ENCODE results near the gene RAB3B. TPM values are rescaled to one million over a fixed set of nuclear protein-coding genes. Genes with fewer than 3 reads are reported as not detected.

Gene RAB3B
- total RNA-seq, 4 donors from 2014 or later = 0.02 to 0.04 TPM; not detected in 2

GRCh38 chr1:51986718-51987117 lies 3.8 kb downstream of the RAB3B start:
- ATAC-seq = no peak
- no peaks in the 10 kb centered on the region for H3K4me1 ChIP-seq
- intact Hi-C loops (cut with DNase I; ENCODE audit: low total_unique reads) = no loop called here
- no peaks in the 10 kb centered on the region for H3K36me3 ChIP-seq
- no peak for DNase-seq
- H3K9me3 ChIP-seq = no peaks in the 10 kb centered on the region
- no peak overlapping the region for H3K27ac ChIP-seq
- in situ Hi-C loops (cut with MboI; ENCODE audit: low sequenced_read_pairs in 4 of 4) = no loop called here
- no peak overlapping the region for H3K4me3 ChIP-seq
- H3K27me3 ChIP-seq = peaks cover 20 to 25% (median 23%) of the 10 kb centered on the region in 3 donors
- no peak for TF ChIP-seq POLR2A (IDR thresholded peaks at IDR 0.05)
- no peak for TF ChIP-seq CTCF (IDR thresholded peaks at IDR 0.05 in 4 of 5, conservative IDR thresholded peaks at IDR 0.05 in 1 of 5)

- no peak for TF ChIP-seq CTCF (IDR thresholded peaks at IDR 0.05 in 4 of 5, conservative IDR thresholded peaks at IDR 0.05 in 1 of 5)
- TF ChIP-seq POLR2A (IDR thresholded peaks at IDR 0.05) = no peak
- Histone ChIP-seq H3K36me3 (no peaks in the 10 kb centered on the region), H3K27ac (no peak overlapping the region), H3K4me3 (no peak overlapping the region), H3K27me3 (no peaks in the 10 kb centered on the region), H3K4me1 (no peaks in the 10 kb centered on the region), H3K9me3 (no peaks in the 10 kb centered on the region)
- ATAC-seq (no peak), DNase-seq (no peak)
- in situ Hi-C loops (cut with MboI; ENCODE audit: low sequenced_read_pairs in 4 of 4) = no loop called here
- intact Hi-C loops (cut with DNase I; ENCODE audit: low total_unique reads) = no loop called here
Measured at GRCh38 chr1:51982161-51982560, 8.3 kb downstream of the RAB3B start.

GRCh38 chr1:51981555-51981954 lies 8.9 kb downstream of the RAB3B start:
- no peaks in the 10 kb centered on the region for H3K36me3 ChIP-seq
- intact Hi-C loops (cut with DNase I; ENCODE audit: low total_unique reads) (no loop called here), in situ Hi-C loops (cut with MboI; ENCODE audit: low sequenced_read_pairs in 4 of 4) (no loop called here)
- no peak for TF ChIP-seq POLR2A (IDR thresholded peaks at IDR 0.05)
- TF ChIP-seq CTCF (IDR thresholded peaks at IDR 0.05 in 4 of 5, conservative IDR thresholded peaks at IDR 0.05 in 1 of 5) = no peak
- no peak for ATAC-seq
- no peak for DNase-seq
- H3K4me1 ChIP-seq = no peaks in the 10 kb centered on the region
- no peak overlapping the region for H3K4me3 ChIP-seq
- no peak overlapping the region for H3K27ac ChIP-seq
- no peaks in the 10 kb centered on the region for H3K9me3 ChIP-seq
- H3K27me3 ChIP-seq = no peaks in the 10 kb centered on the region

GRCh38 chr1:51978099-51978498 lies 12.4 kb downstream of the RAB3B start:
- no peaks in the 10 kb centered on the region for H3K9me3 ChIP-seq
- no peak for TF ChIP-seq POLR2A (IDR thresholded peaks at IDR 0.05)
- TF ChIP-seq CTCF (IDR thresholded peaks at IDR 0.05 in 4 of 5, conservative IDR thresholded peaks at IDR 0.05 in 1 of 5) = no peak

More at GRCh38 chr1:51978099-51978498, 12.4 kb downstream of the RAB3B start:
- no peaks in the 10 kb centered on the region for H3K36me3 ChIP-seq
- no peak overlapping the region for H3K27ac ChIP-seq
- DNase-seq = no peak
- H3K4me1 ChIP-seq = no peaks in the 10 kb centered on the region
- intact Hi-C loops (cut with DNase I; ENCODE audit: low total_unique reads) (no loop called here), in situ Hi-C loops (cut with MboI; ENCODE audit: low sequenced_read_pairs in 4 of 4) (no loop called here)
- no peaks in the 10 kb centered on the region for H3K27me3 ChIP-seq
- H3K4me3 ChIP-seq = no peak overlapping the region
- ATAC-seq = no peak
